Transverse colon (tissue), 4 donors: ENCODE data around the gene ADCY1.

Experiments used
- CTCF ChIP-seq, 5 experiments: fragments of 200-600 bp in 3 of 5; fragments of 450-650 bp in 2 of 5; sonication (generic) in 3 of 5; IDR thresholded peaks; 1 replicate in 2 of 5; 2 replicates in 3 of 5; pipeline ENCODE4 v1.5.1; 2016 to 2017; ENCODE audit warnings: antibody characterized with exemption in 5 of 5, inconsistent platforms in 3 of 5, mild to moderate bottlenecking in 2 of 5, moderate library complexity in 1 of 5
- EP300 ChIP-seq: sonication (generic); formaldehyde crosslinking; IDR thresholded peaks from one replicate; pipeline ENCODE4 v1.6.1; 2017; ENCODE audit warnings: antibody characterized with exemption, low read depth
- POLR2AphosphoS5 ChIP-seq, 3 donors: sonication (generic); formaldehyde crosslinking; IDR thresholded peaks; one replicate each; pipeline ENCODE4 v1.6.1; 2016; ENCODE audit warnings: antibody characterized with exemption in 3 of 3

GRCh38 chr7:45625067-45625466 is 50.9 kb downstream of the ADCY1 start:
- TF ChIP-seq POLR2AphosphoS5 (IDR thresholded peaks at IDR 0.05) (no peak), EP300 (no peak), CTCF (IDR thresholded peaks at IDR 0.05) (no peak)
